Activated gamma-delta T cell treated with Interleukin-2 at 50 U/mL for 16 hours (primary cell): ENCODE measurements around the gene RB1.

Experiments used
- DNase-seq: peaks from one replicate; pipeline ENCODE4 v3.0.0-alpha.2; 2020

Gene RB1

GRCh38 chr13:48500652-48501197, 197.2 kb downstream of the RB1 start:
- no peak for DNase-seq

DNA sequence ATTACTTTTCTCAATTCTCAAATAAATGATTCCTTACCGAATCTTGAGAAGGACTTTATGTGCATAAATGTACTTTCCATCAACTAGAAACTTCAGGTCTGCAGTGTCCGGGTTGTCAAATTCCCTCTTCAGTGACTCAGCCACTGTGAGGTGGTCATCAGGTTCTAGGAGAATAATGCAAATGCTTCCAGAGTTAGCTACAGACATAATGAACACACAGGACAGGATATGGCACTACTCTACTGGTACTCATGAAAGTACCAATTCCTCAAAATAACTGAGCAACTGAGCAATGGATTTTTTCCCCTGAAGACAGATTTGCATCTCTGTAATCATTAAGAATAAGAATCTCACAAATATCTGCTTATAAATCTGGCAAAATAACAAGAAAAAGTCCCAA, 198.2 kb downstream of the RB1 start:
- no peak for DNase-seq

DNA sequence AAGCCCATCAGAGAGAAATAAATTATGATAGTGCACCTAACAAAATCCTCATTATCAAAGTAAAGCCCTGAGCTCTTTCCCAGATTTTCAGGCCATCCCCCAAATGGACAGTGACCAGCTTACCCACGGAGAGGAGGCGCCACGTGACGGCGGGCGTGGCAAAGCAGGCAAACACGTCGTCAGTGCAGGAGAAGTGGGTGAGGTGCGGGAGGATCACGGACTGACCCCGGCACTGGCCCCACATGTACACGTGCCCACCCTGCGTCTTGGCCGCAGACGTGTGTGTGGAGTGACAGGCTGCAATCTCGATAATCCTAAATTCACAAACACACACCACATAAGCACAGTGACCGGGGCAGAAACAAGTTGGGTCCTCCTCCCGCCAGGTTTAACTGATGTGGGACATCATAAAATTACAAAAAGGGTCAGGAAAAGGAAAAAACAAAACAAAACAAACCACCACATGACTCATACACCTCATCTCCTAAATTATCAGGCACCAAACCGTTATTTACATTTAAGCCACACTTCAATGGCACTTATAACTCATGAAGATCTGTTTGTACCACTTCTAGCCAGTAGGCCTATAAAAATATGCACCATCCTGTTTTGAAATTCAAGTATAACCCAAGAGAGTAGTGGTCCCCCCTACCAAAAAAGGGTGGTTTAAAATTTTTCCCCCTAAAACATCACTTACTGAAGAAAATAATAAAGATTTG, 199.2 kb downstream of the RB1 start:
- no peak for DNase-seq

- DNase-seq, result no peak
Observed at GRCh38 chr13:48504606-48505005, 201.1 kb downstream of the RB1 start.

GRCh38 chr13:48505012-48505411, 201.5 kb downstream of the RB1 start:
- DNase-seq, result peak; percentile 39

- DNase-seq, result peak; percentile 58
Observed at GRCh38 chr13:48505597-48506091, 202.1 kb downstream of the RB1 start.

- DNase-seq, result no peak
Observed at GRCh38 chr13:48506092-48506701, 202.6 kb downstream of the RB1 start.

GRCh38 chr13:48507021-48507420, 203.5 kb downstream of the RB1 start:
- DNase-seq, result no peak

GRCh38 chr13:48508011-48508410, 204.5 kb downstream of the RB1 start:
- DNase-seq, result no peak

DNA sequence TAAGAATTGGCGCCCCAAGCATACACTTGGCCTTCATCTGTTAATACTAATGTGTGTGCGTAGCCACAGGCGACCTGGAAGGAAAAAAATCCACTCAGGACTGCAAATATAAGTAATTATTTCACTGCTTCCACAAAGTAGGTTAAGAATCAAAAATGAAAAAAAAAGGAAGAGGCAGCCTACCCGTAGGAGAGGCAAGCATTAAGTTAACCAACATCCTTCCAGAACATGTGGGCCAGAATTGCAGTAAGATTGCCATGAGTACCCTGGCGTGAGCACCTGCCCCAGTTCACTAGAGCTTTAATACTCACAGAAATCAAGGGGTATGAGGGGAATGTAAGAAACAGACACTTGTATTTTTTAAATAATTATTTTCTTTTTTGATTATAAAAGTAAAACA, 207.1 kb downstream of the RB1 start:
- no peak for DNase-seq

DNA sequence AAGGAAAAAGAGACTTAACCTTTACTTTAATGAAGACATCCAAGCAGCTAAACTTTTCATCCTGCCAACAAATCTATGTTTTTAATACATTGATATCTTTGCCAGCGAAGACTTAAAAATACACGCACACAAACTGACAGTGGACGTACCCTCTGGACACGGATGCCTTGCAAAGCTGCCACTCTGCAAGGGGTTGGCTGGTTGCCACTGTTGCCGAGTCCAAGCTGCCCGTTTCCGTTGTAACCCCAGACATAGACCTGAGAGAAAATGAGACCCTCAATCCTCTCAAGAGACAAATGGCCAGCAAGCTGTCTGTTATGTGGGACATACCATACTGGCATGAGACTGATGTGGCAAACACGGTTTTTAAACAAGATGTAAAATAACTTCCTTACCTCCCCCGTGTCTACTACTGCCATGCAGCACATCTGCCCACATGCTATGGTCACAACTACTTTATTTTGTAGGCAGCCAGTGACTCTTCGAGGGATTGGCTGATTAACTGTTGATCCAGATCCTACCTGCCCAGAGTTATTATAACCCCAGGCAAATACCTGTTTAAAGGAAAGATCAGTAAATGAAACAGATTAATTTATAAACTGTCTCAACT, 208.2 kb downstream of the RB1 start:
- DNase-seq, result no peak

DNA sequence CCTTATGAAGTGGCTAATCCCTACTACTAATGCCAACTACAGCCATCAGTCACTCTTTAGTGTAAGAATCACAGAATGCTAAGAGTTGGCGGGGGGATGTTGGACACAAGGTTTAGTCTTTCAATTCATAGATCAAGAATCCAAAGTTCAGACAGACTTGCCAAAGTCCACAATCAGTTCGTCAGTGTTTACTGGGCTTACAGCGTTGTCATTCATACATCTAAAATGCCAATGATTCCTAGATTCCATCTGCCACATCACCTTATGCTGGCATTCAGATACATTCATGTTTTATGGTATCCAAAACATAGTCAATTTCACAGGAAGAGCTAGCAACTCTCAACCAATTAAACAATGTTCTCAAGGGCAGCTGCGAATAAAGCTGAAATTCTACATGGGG, 211.2 kb downstream of the RB1 start:
- DNase-seq, result no peak

GRCh38 chr13:48515732-48516131, 212.2 kb downstream of the RB1 start:
- no peak for DNase-seq

DNA sequence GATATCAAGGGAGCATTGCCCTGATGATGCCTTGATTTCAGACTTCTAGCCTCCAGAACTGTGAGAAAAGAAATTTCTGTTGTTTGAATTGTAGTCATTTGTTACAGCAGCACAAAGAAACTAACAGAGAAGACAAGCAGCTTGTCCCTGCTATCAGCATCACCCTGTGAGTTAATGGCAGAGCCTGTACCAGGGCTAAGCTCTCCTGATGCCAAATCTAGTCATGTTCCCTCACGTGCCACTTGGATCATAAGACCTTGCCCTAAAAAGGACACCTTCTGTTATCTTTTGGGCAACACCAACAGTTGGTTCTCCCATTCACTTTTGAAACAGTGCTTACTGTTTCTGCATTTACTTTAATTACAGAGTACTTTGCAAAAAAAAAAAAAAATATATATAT, 214.5 kb downstream of the RB1 start:
- no peak for DNase-seq

DNA sequence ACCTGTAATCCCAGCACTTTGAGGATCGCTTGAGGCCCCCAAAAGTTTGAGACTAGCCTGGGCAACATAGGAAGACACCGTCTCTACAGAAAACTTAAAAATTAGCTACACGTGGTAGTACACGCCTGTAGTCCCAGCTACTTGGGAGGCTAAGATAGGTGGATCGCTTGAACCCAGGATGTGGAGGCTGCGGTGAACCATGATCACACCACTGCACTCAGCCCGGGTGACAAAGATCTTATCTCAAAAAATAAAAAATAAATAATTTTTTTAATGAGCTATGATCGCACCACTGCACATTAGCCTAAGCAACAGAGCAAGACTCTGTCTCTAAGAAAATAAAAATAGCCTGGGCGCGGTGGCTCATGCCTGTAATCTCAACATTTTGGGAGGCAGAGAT, 222.7 kb downstream of the RB1 start:
- DNase-seq, result no peak

DNA sequence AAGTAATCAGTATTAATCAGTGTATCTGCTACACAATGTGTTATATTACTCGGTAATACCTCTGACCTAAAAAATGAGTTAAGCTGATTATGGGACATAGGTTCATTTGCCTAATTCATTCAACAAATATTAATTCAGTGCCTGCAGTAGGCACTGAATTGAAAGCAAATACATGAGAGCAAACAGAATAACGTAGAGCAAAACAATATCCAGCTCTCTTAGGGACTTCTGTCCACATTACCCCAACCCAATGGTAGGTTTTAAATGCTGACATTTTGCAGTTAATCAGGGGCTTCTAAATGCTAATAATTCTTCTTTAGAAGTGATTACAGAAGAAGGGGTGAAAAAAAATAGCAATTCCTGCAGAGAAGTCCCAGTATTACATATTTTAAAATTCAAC, 224.4 kb downstream of the RB1 start:
- DNase-seq, result no peak

DNA sequence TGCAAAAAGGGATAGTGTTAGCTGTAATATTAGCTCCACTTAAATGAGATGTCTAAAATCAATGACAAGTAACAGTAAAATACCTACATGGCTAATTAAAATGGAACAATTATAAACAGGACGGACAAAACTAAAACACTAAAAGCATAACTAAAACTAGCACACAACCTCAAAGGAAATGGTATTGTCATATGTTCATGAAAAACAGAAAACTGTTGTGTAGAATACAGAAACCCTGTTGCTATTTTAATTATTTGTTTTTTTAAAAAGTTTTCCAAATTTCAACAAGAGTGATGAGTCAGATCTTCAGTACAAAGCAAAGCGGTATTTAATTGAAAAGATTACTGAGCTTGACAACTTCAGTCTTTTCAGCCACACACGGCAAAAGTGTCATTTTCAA, 225.2 kb downstream of the RB1 start:
- no peak for DNase-seq

- no peak for DNase-seq
Observed at GRCh38 chr13:48530833-48531232, 227.3 kb downstream of the RB1 start.
